Measurements from ENCODE around the gene FOXQ1. TPM values are rescaled to one million over a fixed set of nuclear protein-coding genes. Genes with fewer than 3 reads are reported as not detected.

FOXQ1 gene
- total and polyA plus RNA-seq, 2 of the 13 experiments (the other 11 are each of a cell fraction or from before 2014, with no cell fraction given), result 35.2 to 39.8 TPM

DNA sequence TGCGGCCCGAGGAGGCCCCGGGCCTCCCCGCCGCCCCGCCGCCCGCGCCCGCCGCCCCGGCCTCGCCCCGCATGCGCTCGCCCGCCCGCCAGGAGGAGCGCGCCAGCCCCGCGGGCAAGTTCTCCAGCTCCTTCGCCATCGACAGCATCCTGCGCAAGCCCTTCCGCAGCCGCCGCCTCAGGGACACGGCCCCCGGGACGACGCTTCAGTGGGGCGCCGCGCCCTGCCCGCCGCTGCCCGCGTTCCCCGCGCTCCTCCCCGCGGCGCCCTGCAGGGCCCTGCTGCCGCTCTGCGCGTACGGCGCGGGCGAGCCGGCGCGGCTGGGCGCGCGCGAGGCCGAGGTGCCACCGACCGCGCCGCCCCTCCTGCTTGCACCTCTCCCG is 1.5 kb downstream of the FOXQ1 start (continued):
- TF ChIP-seq KLF12 (CRISPR knock-in tag; IDR thresholded peaks at IDR 0.05; ENCODE audit: borderline replicate concordance) (no peak), RELA (CRISPR knock-in tag; IDR thresholded peaks at IDR 0.05) (no peak), HES4 (CRISPR knock-in tag; IDR thresholded peaks at IDR 0.05; ENCODE audit: borderline replicate concordance) (no peak), ZNF468 (CRISPR knock-in tag; IDR thresholded peaks at IDR 0.05) (no peak), ZBTB38 (CRISPR knock-in tag; IDR thresholded peaks at IDR 0.05) (peak; percentile 6; the same call in 1 of the 2 replicates), NBN (conservative IDR thresholded peaks at IDR 0.05) (no peak), ZNF772 (CRISPR knock-in tag; IDR thresholded peaks at IDR 0.05) (0 out of 2 replicates have a peak, but pooled peaks have one; percentile 16), ZNF614 (CRISPR knock-in tag; IDR thresholded peaks at IDR 0.05; ENCODE audit: borderline replicate concordance) (no peak), EHMT2 (IDR thresholded peaks at IDR 0.05; ENCODE audit: borderline replicate concordance, low read depth, low read length) (no peak), TMF1 (CRISPR knock-in tag; IDR thresholded peaks at IDR 0.05; ENCODE audit: low read depth) (no peak), CEBPB (IDR thresholded peaks at IDR 0.05; ENCODE audit: borderline replicate concordance, low read depth, low read length) (no peak), TARDBP (CRISPR knock-in tag; IDR thresholded peaks at IDR 0.05) (no peak), YEATS4 (CRISPR knock-in tag; IDR thresholded peaks at IDR 0.05; ENCODE audit: borderline replicate concordance) (no peak; the same call in 1 of the 2 replicates), FOXC1 (CRISPR knock-in tag; IDR thresholded peaks at IDR 0.05; ENCODE audit: borderline replicate concordance) (no peak), NKX3-1 (CRISPR knock-in tag; IDR thresholded peaks at IDR 0.05) (no peak), XRCC5 (optimal IDR thresholded peaks at IDR 0.05; ENCODE audit: low read length) (no peak), ZZZ3 (CRISPR knock-in tag; IDR thresholded peaks at IDR 0.05; ENCODE audit: borderline replicate concordance) (no peak), RBAK (CRISPR knock-in tag; IDR thresholded peaks at IDR 0.05) (no peak), KDM3A (CRISPR knock-in tag; IDR thresholded peaks at IDR 0.05; ENCODE audit: low read depth) (no peak), ZNF251 (CRISPR knock-in tag; IDR thresholded peaks at IDR 0.05) (no peak), SALL2 (CRISPR knock-in tag; IDR thresholded peaks at IDR 0.05) (no peak), ZNF17 (CRISPR knock-in tag; IDR thresholded peaks at IDR 0.05) (no peak), KLF6 (CRISPR knock-in tag; IDR thresholded peaks at IDR 0.05) (no peak), TBX3 (IDR thresholded peaks at IDR 0.05; ENCODE audit: borderline replicate concordance) (no peak), ZNF337 (CRISPR knock-in tag; IDR thresholded peaks at IDR 0.05; ENCODE audit: borderline replicate concordance, low read depth) (no peak), ZFP82 (CRISPR knock-in tag; IDR thresholded peaks at IDR 0.05; ENCODE audit: borderline replicate concordance) (no peak), ZNF274 (CRISPR knock-in tag; IDR thresholded peaks at IDR 0.05) (no peak), ZSCAN22 (CRISPR knock-in tag; IDR thresholded peaks at IDR 0.05) (no peak), ZBTB20 (CRISPR knock-in tag; IDR thresholded peaks at IDR 0.05; ENCODE audit: borderline replicate concordance, low read depth) (no peak), ZNF260 (CRISPR knock-in tag; IDR thresholded peaks at IDR 0.05; ENCODE audit: borderline replicate concordance, low read depth) (no peak)
- TF ChIP-seq, protein P1, sequence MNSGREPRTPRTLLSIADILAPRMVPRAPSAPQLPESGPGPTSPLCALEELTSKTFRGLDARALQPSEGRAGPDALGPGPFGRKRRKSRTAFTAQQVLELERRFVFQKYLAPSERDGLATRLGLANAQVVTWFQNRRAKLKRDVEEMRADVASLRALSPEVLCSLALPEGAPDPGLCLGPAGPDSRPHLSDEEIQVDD (CRISPR knock-in tag; IDR thresholded peaks at IDR 0.05; ENCODE audit: borderline replicate concordance), result no peak
- TF ChIP-seq, protein P2, sequence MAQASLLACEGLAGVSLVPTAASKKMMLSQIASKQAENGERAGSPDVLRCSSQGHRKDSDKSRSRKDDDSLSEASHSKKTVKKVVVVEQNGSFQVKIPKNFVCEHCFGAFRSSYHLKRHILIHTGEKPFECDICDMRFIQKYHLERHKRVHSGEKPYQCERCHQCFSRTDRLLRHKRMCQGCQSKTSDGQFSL (CRISPR knock-in tag; IDR thresholded peaks at IDR 0.05), result no peak
- TF ChIP-seq, protein P3, sequence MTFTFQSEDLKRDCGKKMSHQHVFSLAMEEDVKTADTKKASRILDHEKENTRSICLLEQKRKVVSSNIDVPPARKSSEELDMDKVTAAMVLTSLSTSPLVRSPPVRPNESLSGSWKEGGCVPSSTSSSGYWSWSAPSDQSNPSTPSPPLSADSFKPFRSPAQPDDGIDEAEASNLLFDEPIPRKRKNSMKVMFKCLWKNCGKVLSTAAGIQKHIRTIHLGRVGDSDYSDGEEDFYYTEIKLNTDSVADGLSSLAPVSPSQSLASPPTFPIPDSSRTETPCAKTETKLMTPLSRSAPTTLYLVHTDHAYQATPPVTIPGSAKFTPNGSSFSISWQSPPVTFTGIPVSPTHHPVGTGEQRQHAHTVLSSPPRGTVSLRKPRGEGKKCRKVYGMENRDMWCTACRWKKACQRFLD (CRISPR knock-in tag; IDR thresholded peaks at IDR 0.05; ENCODE audit: borderline replicate concordance), result no peak
